NCI-H2227 treated with DMSO at 0.1 percent for 48 hours (cell line): ENCODE results near the gene FOXL3.
A peak's percentile ranks its signal among the peaks of the same experiment; 100 is the strongest.
"Not testable (repeated sequence)": the region's sequence is repeated elsewhere in the genome, so short reads cannot be mapped to it uniquely, and the experiment has no call there.

Experiments used
- DNase-seq: peaks from one replicate; lab custom pipeline; 2025; lab: John Stamatoyannopoulos, UW

FOXL3 gene

DNA sequence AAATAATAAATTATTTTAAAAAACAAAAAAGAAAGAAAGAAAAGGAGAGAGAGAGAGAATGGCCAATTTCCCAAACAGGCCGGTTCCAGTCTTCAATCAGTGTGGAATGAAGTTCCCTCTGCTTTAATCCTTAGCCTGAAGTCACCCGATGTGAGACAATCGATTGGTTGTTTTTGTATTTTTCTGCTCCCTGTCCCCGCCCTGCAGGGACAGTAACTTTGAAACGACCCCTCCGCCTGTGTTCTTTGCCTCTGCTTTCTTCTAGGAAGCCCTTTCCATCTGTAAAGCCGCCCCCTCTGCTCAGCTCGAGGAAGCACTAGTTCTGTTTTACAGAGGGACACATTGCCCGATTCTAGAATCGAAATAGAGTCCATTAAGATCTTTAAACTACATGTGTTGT is 33.4 kb downstream of the FOXL3 start:
- no peak for DNase-seq

GRCh38 chr7:324011-324410 is 34.0 kb downstream of the FOXL3 start:
- DNase-seq, result no peak

DNA sequence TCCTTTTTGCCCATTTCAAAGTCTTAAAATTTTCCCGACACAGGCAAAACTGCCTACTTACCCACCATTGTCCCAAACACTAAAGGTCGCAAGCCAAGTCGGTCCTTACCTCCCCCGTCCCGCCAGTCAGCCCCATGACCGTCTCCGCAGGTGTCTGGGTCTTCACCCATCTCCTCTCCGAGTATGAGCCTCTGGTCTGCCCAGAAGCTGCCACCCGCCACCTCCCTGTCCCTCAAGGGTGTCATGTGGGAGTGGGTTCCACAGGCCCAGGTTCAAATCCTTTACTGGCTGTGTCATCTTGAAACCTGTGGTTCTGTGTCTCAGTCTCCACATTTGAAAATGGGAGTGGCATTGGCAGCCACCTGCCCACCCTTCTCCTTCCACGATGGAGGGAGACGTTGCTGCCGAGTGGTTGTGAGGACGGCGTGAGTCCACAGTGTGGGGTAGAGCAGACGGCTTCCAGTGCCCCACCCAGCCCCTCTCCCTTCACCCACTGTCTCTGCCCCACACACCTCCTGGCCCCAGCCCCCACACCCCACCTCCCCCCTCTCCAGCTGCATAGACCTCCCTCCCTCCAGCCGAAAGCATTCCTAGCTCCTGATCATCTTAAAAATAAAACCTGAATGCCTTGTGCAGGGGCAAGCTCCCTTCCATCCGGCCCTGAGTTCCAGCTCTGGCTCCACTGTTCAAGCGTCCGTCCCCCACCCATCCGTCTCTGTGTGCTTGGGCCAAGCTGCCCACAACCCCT is 35.3 kb downstream of the FOXL3 start:
- DNase-seq, result no peak

- no peak for DNase-seq
Observed at GRCh38 chr7:325811-326210, 35.8 kb downstream of the FOXL3 start.

GRCh38 chr7:326273-326672 is 36.3 kb downstream of the FOXL3 start:
- no peak for DNase-seq

GRCh38 chr7:326809-327232 is 36.9 kb downstream of the FOXL3 start:
- no peak for DNase-seq

- no peak for DNase-seq
Observed at GRCh38 chr7:327233-327931, 37.4 kb downstream of the FOXL3 start.

DNA sequence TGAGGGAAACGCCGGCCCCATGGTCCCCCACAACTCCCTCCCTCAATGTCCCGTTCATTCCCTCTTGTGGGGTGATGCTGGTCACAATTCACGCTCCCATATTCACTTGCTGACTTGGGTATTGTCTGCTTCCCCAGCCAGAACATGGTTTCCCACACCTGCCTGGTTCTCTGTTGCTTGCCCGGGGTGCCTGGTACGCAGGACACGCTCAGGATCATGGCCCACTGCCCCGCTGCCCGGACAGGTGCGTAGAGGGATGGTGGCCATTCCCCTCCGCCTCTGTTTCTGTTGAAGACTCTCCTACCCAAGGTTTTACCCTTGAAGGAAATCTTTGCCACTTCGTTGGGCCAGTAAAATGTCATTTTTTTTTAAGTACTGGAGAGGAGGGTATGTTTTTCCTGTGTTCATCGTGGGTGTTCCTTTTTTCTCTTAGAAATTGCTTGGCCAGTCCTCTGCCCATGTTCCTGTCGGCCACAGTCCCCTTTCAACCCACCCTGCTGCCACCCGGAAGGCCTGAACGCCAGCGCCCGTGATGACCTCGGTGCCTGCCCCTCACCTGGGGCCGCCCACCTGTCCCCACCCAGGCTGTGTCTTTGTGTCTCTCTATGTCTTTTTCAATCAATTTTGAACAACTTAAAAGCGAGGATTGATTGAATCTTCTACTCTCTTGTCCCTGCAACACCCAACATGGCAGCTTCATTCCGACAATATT is 38.2 kb downstream of the FOXL3 start:
- DNase-seq, result no peak

- no peak for DNase-seq
Observed at GRCh38 chr7:329691-330281, 39.8 kb downstream of the FOXL3 start.

DNA sequence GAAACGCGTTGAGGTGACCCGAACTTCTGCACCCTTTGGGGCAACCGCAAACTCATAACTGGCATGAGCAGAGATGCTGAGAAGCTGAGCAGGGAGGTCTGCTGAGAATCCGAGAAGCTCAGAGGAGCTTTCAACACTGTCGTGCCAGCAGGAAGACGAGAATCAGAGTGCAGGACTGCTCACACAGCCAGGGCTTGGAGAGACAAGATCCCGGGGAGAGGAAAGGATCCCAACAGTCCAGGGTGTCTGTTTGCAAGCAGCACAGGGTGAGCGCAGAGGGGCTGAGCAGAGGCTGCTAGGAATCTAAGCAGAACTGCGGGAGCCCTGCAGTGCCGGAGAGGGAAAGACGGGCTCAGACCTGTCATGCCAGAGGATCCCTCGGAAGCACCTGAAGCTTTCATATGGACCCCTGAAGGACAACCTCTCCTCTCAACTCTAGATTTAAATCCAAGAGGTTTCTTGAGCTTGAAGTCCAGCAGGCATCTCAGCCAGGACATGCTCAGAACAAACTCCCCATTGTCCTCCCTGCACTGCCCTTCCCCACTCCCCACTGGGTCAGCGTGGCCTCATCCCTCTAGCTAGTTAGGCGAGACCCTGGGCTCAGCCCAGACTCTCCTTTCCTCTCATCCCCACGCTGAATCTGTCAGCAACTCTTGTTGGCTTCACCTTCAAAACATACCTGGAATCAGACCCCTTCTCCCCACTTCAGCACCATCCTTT is 40.7 kb downstream of the FOXL3 start:
- DNase-seq, result no peak

DNA sequence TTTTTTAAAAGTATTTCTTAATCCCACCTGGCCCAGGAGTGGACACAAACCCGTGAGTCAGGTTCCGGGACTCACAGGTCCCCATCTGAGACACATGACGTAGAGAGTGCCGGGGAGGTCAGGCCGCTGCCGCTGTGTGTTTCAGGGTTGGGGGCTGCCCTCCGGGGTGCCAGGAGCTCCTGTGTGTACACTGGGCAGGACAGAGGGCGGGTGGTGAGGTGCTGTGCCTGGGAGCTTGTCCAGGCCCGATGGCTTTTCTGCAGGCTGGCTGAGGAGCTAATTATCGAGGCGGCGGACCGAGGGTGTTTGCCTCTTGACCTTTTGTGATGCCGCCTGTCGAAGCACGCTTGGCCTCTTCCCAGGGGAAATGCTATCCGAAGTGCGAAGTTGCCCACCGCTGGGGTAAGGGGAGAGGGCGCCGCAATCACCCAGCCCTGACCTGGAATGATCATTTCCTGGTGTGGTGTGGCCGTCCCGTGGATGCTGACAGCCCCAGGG is 42.1 kb downstream of the FOXL3 start:
- no peak for DNase-seq

GRCh38 chr7:332646-333392 is 42.8 kb downstream of the FOXL3 start:
- peak; percentile 3 for DNase-seq

GRCh38 chr7:333393-333764 is 43.4 kb downstream of the FOXL3 start:
- no peak for DNase-seq

DNA sequence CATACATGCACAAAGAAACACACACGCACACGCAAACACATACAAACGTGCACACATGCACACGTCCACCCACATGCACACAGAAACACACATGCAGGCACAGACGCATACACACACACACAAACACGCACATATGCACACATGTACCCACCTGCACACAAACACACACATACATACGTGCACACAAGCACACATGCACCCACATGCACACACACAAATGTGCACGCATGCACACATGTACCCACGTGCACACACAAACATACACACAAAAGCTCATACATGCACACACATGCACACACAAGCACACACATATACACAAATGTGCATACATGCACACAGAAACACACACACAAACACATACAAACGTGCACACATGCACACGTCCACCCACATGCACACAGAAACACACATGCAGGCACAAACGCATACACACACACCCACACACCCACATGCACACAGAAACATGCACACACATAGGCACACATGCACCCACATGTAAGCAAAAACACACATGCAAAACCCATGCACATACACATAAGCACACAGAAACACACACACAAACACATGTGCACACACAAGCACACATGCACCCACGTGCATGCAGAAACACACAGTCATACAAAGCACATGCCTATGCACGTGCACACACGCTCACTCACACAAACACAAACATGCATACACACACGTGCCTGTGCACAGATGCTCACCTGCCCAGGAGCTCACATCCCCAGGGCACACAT is 44.8 kb downstream of the FOXL3 start:
- DNase-seq, result no peak

- no peak for DNase-seq
Observed at GRCh38 chr7:335358-336148, 45.6 kb downstream of the FOXL3 start.

- not testable (repeated sequence) for DNase-seq
Observed at GRCh38 chr7:336149-336533, 46.2 kb downstream of the FOXL3 start.

DNA sequence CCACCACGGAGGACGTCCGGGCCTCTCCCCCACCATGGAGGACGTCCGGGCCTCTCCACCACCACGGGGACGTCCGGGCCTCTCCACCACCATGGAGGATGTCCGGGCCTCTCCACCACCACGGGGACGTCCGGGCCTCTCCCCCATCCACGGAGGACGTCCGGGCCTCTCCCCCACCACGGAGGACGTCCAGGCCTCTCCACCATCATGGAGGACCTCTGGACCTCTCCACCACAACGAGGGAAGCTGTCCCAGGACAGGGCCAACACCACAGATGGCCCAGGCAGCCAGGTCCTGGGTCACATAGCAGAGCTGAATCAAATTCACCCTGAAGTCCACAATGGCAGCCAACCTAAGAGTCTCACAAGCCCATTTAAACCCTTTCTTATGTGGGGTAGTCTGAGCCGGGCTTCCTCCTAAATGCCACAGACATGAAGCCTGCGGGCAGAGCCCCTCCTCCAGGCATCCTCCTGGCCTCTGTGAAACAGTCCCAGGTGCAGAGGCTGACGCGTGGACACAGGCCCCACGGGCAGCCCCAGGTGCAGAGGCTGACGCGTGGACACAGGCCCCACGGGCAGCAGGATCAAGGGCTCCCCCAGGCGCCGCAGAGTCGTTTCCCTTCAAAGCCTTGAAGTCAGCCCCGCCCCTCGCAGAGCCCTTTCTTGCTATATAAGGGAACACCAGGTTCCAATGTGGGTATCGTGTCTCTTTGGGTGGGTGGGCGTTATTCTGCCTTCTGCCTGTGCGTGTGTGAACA is 47.0 kb downstream of the FOXL3 start:
- no peak for DNase-seq

DNA sequence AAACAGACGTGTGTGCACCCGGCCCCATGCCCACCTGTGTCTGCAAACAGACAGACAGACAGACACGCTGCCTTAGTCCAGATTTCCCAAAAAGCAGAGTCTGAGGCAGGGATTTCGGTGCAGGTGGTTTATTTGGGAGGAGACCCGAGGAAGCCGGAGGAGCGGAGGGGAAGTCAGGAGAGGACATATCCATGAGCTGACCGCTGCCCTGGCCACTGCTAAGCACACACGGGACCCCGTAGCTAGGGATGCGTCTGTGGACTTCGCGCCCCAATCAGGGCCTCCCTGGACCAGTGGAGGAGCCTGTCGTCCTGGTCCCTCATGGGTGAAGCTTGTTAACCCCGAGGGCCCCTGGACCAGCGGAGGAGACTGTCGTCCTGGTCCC is 47.6 kb downstream of the FOXL3 start:
- no peak for DNase-seq
